ENCODE data around the gene SHF. TPM values are rescaled to one million over a fixed set of nuclear protein-coding genes. Genes with fewer than 3 reads are reported as not detected.

The SHF gene
- total and polyA plus RNA-seq, 12 donors = 2.4 to 8.4 (median 5.6) TPM

DNA sequence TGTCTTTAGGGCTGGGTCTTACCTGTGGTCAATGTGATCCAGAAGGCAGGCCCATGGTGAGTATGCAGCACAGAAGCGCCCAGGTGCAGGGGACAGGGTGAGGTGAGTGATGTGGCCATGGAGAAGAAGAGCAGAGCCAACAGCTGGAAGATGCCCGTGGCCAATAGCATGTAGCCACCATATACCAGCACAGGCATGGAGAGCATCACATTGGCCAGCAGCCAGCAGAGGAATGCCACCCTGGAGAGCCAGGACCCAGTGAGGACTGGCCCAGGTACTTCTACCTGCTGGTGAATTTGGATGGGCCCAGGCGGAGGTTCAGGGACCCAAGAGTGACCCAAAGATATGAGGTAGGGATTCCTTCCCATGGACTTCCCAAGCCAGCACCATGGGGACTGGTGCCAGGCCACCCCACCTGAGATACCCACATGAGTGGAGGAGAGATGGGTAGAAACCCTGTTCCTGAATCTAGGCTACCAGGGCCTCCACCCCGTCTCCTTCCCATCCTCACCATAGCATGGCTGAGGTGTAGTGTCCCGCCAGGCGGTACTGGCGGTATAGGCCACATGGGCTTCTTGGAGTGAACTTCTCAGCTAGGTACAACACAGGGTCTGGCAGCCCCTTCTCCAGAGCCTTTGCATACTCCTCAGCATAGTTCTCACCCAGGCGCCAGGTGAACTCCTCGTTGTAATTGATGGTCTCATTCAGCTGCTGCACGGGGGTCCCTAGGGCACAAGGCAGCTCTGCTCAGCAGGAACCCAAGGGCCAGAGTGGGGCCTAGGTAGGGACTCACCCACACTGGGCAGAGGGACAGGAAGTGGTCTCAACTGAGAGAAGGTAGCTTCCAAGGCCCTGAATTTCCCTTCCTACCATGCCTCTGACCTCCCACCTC, 67.4 kb downstream of the SHF start:
- H3K27me3 ChIP-seq = peaks cover 18 to 87% (median 74%) of the 10 kb centered on the region in 7 donors
- intact Hi-C loops (cut with DNase I) = no loop called here
- WGBS, 2 donors = 96% methylated on average over 10 of the region's 10 CpGs

GRCh38 chr15:45118996-45119395, 68.8 kb downstream of the SHF start:
- no peak for TF ChIP-seq CTCF (IDR thresholded peaks at IDR 0.05)
- H3K27me3 ChIP-seq = peaks cover 20 to 90% (median 76%) of the 10 kb centered on the region in 7 donors
- DNase-seq (no peak), ATAC-seq (no peak)
- intact Hi-C loops (cut with DNase I) = loop anchor here in 4 of 10 donors (5.0 to 10.0 kb wide), 4 partner anchors 74 to 152 kb away; no protein-coding TSS in a partner anchor
- no peaks in the 10 kb centered on the region for H3K9me3 ChIP-seq
- H3K27ac ChIP-seq = no peak overlapping the region
- H3K4me3 ChIP-seq = no peak overlapping the region
- H3K36me3 ChIP-seq = no peaks in the 10 kb centered on the region
- H3K4me1 ChIP-seq = peaks cover 8 to 28% (median 15%) of the 10 kb centered on the region in 9 donors
- 90 to 94% methylated on average over 5 of the region's 5 CpGs for WGBS, 2 donors

More for the DNA sequence above, 67.4 kb downstream of the SHF start:
- no peak overlapping the region for H3K4me3 ChIP-seq
- TF ChIP-seq CTCF (IDR thresholded peaks at IDR 0.05) = no peak
- DNase-seq (no peak), ATAC-seq (no peak)
- no peaks in the 10 kb centered on the region for H3K36me3 ChIP-seq
- H3K4me1 ChIP-seq = peaks cover 8 to 20% (median 15%) of the 10 kb centered on the region in 9 donors
- H3K27ac ChIP-seq = no peak overlapping the region
- no peaks in the 10 kb centered on the region for H3K9me3 ChIP-seq

DNA sequence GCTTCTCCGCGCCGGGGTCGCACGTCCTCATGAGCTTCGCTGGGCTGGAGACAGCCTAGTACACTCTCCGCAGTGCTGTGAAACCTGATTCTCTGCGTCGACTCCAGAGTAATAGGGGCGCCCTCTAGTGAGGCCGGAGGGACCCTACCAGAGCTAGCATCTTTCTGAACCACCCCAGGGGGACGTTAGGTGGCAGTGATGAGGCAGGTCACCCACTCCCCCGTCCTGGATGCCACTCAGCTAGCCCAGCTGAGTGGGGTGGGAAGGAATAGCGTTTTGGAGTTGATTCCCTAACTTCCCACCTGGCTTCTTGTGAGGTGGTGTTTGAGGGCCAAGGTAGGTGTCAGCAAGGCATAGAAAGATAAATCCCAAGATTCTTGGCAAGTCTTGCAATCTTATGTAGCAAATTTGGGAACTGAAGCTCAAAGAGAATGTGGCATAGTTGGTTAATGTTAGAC, 69.6 kb downstream of the SHF start:
- intact Hi-C loops (cut with DNase I) = loop anchor here in 4 of 10 donors (5.0 to 10.0 kb wide), 4 partner anchors 73 to 151 kb away; no protein-coding TSS in a partner anchor

More for the DNA sequence above, 69.6 kb downstream of the SHF start:
- peak overlapping the region in 8 of 10 donors; percentile 16 to 44 (median 34) for H3K4me3 ChIP-seq
- H3K36me3 ChIP-seq = no peaks in the 10 kb centered on the region
- DNase-seq (peak; percentile 81 to 89), ATAC-seq (peak; percentile 93 to 97 (median 96))
- H3K4me1 ChIP-seq = peaks cover 8 to 35% (median 15%) of the 10 kb centered on the region in 9 donors
- no peak overlapping the region for H3K27ac ChIP-seq
- WGBS, 2 donors = 0% methylated on average over 14 of the region's 14 CpGs
- no peaks in the 10 kb centered on the region for H3K9me3 ChIP-seq
- peak; percentile 90 to 100 (median 99) for TF ChIP-seq CTCF (IDR thresholded peaks at IDR 0.05)
- H3K27me3 ChIP-seq = peaks cover 22 to 94% (median 80%) of the 10 kb centered on the region in 7 donors
